ENCODE measurements around the gene OR6J1.

DNA sequence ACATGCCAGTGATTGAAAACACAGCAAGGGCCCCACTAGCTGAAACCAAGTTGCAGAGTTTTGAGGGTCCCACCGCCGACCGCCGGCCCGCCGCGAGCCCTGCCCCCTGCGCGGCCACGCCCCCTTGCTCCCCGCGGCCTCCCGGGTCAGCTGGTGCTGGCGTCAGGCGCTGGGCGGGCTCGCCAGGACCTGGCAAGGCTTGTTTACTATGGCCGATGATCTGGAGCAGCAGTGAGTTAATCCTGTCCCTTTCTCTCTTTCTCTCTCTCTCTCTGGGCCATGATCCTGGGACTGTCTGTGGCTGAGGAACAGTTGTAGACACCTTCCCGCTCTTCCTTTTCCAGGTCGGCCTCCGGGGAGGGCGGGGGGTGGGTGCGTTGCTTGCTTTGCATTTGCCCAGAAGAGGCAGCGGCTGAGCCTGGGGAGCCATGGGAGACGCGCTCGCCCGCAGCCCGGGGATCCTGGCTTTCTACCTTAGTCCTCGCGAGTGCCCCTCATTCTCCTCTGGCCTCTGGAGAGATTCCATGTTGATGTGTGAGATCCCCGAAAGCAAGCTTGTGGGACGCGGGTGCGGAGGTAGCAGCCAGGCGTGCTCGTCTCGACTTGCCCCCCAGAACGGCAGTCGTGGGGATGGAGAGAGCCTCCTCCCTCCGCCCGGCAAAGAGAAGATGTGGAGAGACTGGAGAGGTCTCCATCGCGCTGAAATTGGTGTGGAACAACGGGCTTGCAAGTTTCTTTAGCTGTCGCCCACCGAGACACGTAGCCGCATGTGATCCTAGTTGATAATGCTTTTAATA is 45.9 kb downstream of the OR6J1 start, which contains the start of gene ABHD4:
- TF ChIP-seq CTCF (IDR thresholded peaks at IDR 0.05 in 2 of 3, conservative IDR thresholded peaks at IDR 0.05 in 1 of 3; ENCODE audit: control insufficient read depth in 2 of 3, extremely low read depth in 1 of 3, insufficient read depth in 1 of 3, low read depth in 3 of 3, low read length in 3 of 3) (no peak), ETV6 (conservative IDR thresholded peaks at IDR 0.05 in 1 of 2, IDR thresholded peaks at IDR 0.05 in 1 of 2; ENCODE audit: borderline replicate concordance in 1 of 2, low read depth in 1 of 2) (no peak), POLR2A (IDR thresholded peaks at IDR 0.05; ENCODE audit: low read depth, low read length) (peak; percentile 62; the same call in 1 of the 2 replicates), TCF12 (IDR thresholded peaks at IDR 0.05; ENCODE audit: low read depth, low read length) (no peak), NFYB (IDR thresholded peaks at IDR 0.05; ENCODE audit: insufficient read depth, low read depth, low read length) (no peak), ZZZ3 (IDR thresholded peaks at IDR 0.05; ENCODE audit: control insufficient read depth, insufficient read length, low read depth) (no peak), JUND (IDR thresholded peaks at IDR 0.05; ENCODE audit: low read depth, low read length) (no peak), RFX5 (IDR thresholded peaks at IDR 0.05; ENCODE audit: low read depth, low read length) (peak; percentile 52; the same call in 1 of the 2 replicates), EGR1 (IDR thresholded peaks at IDR 0.05; ENCODE audit: borderline replicate concordance in 1 of 2, low read depth in 2 of 2, low read length in 2 of 2) (no peak), MXI1 (IDR thresholded peaks at IDR 0.05; ENCODE audit: low read depth, low read length) (peak; percentile 69), ATF2 (IDR thresholded peaks at IDR 0.05; ENCODE audit: low read length) (no peak), PRDM15 (CRISPR knock-in tag; IDR thresholded peaks at IDR 0.05) (no peak), EZH2 (IDR thresholded peaks at IDR 0.05; ENCODE audit: borderline replicate concordance, control insufficient read depth, low read depth, low read length) (no peak)
- TF ChIP-seq, protein P1, sequence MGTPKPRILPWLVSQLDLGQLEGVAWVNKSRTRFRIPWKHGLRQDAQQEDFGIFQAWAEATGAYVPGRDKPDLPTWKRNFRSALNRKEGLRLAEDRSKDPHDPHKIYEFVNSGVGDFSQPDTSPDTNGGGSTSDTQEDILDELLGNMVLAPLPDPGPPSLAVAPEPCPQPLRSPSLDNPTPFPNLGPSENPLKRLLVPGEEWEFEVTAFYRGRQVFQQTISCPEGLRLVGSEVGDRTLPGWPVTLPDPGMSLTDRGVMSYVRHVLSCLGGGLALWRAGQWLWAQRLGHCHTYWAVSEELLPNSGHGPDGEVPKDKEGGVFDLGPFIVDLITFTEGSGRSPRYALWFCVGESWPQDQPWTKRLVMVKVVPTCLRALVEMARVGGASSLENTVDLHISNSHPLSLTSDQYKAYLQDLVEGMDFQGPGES (IDR thresholded peaks at IDR 0.05) = no peak
